Astrocyte of the cerebellum (primary cell): Measurements from ENCODE around the gene VASN.

Experiments used
- DNase-seq: peaks from one replicate; pipeline ENCODE4 v3.0.0-alpha.2; 2011; ENCODE audit warnings: low read depth
- H3K4me3 ChIP-seq: 2 replicates; pipeline ENCODE4 v1.5.1; 2011; ENCODE audit warnings: mild to moderate bottlenecking, low read depth, low read length, moderate library complexity
- CTCF ChIP-seq: IDR thresholded peaks from 2 replicates; pipeline ENCODE4 v1.5.1; 2012; ENCODE audit warnings: low read length, low read depth, moderate library complexity, mild to moderate bottlenecking; ENCODE audit errors: missing control alignments
- in situ Hi-C: cut with HindIII; loops from 2 replicates; pipeline ENCODE4 v1.10.0; 2017; ENCODE audit warnings: low sequenced_read_pairs

VASN gene

DNA sequence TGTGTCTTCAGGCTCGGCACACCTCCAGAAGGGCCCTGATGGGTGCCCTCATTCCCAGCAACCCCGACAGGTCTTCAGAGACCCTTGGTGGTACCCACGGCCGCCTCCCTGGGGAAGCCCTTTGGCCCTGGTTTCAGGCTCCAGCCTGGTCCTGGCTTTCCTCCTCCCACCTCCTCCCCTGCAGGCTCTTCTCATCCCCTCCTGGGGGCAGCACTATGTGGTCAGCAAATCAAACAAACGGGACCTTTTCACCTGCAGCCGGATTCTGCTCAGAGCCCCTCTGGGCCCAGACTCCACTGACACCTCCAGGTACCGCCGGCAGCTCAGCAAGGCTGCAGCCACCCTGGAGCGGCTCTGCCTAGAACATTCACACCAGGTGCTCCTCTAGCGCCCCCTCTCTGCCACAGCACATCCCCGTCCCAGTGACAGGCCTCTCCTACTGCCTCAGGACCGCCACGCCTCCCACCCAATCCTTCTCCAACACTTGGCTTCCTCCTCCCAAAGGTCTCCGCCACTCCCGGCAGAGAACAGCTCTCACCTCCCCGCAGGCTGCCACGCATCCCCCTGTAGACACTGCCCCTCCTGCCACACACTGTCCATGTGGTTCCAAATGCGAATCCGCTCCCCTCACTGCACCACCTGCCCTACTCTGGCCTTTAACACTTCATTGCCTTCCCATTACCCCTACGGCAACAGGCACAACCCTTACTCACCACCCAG, 32.8 kb downstream of the VASN start:
- no peak for DNase-seq
- peak; percentile 90 for TF ChIP-seq CTCF
- no peak overlapping the region for H3K4me3 ChIP-seq
- in situ Hi-C loops, result no loop called here

DNA sequence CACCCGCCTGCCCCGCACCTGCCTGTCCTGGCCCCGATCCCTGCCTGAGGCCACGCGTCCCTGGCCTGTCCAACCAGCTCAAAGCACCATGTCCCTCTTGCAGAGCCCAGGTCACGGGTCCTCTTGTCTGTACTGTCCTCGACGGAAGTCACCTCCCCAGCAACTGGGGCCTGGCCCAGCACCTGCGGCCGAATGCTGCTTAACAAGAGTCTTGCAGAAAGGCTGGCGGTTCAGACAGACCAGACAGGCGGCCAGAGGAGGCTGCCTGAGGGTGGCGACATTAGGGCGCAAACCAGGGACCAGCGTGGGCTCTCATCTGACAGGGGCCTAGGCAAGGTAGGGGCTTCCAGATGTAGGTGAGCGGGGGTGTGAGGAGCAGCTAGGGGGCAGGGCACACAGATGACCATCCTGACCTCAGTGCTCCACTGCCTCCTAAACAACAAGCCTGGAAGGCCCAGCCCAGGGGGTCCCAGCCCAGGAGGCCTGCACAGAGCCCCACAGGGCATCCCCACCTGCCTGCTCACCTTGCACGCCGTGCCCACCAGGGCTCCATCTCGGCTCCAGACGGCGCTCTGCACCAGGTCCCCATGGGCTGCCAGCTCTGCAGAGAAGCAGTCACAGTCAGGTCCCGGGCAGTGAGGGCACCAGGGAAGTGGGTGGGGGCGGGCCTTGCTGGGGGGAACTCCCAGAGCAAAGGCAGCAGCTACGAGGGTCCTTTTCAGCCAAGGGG, 33.5 kb downstream of the VASN start:
- H3K4me3 ChIP-seq, result no peak overlapping the region
- no peak for DNase-seq
- TF ChIP-seq CTCF, result no peak
- in situ Hi-C loops, result no loop called here

DNA sequence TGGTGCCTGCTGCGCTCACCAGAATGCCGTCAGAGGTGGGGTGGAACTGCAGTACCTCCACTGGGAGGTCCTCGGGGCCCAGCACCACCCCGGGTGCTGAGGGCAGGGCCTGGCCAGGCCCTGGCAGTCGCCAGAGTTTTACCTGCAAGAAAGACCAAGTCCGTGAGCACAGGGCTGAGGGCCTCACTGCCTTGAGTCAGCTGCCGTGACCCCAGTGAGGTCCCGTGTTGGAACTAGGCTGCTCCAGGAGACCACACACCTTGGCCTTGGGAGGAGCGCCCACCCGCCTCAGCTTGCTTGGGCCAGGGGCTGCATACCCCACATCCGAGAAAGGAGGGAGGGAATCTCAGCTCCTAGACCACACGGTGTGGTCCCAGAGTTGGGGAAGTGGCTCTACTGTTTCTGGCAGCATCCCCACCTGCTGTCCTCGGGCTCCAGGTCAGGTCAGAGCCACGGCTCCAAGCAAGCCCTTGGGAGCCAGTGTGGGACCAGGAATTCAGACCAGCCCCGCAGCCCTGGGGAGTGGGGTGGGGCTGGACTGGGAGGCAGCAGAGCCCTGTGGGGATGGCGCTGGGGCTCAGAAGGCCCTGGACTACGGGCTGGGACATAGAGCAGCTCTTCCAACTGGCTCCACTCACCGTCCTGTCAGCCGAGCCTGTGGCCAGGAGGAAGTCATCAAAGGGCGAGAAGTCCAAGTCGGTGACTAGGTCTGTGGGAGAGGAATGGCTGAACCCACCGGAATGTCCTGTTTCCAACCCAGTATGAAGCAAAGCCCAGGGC, 36.1 kb downstream of the VASN start:
- no peak overlapping the region for H3K4me3 ChIP-seq
- in situ Hi-C loops, result no loop called here
- TF ChIP-seq CTCF, result no peak
- DNase-seq, result no peak

DNA sequence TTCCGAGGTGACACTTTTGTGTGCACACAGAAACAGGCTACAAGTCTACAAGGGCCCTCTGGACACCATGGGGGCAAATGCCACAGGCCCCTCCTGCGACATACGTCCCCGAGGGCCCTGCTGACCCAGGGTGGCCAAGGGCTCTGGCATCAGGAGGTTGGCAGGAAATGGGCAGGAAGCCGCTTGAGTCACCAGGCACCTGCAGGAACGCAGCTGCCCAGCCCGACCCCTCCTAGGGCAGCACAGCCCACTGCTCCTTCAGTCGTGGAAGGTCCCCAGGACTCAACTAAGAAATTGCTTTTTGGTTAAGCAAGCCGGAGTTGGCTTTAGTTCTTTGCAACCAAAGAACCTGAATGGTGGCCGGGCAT, 36.7 kb downstream of the VASN start:
- TF ChIP-seq CTCF, result no peak
- in situ Hi-C loops, result no loop called here
- no peak for DNase-seq
- no peak overlapping the region for H3K4me3 ChIP-seq

GRCh38 chr16:4409081-4409932, 37.7 kb downstream of the VASN start:
- DNase-seq, result no peak
- TF ChIP-seq CTCF, result peak; percentile 23
- in situ Hi-C loops, result no loop called here
- H3K4me3 ChIP-seq, result no peak overlapping the region
